GM19324 (cell line): ENCODE results near the gene CAPS.

ENCODE experiments used
- ATAC-seq: cut with Tn5 transposase; IDR thresholded peaks from one replicate; pipeline ENCODE4 v1.9.1; 2021; ENCODE audit warnings: mild to moderate bottlenecking, moderate library complexity; ENCODE audit not compliant: unreplicated experiment, low FRiP score

Gene CAPS

GRCh38 chr19:5891938-5892771 lies 21.9 kb upstream of the CAPS start:
- ATAC-seq = no peak

GRCh38 chr19:5892772-5893275 lies 21.2 kb upstream of the CAPS start:
- ATAC-seq = no peak

GRCh38 chr19:5893296-5893903 lies 20.7 kb upstream of the CAPS start:
- ATAC-seq = no peak

- no peak for ATAC-seq
Measured at GRCh38 chr19:5893907-5894703, 19.9 kb upstream of the CAPS start.

- ATAC-seq = no peak
Measured at GRCh38 chr19:5894704-5895349, 19.2 kb upstream of the CAPS start.

- ATAC-seq = no peak
Measured at GRCh38 chr19:5895409-5895808, 18.6 kb upstream of the CAPS start.

GRCh38 chr19:5895890-5896289 lies 18.2 kb upstream of the CAPS start:
- no peak for ATAC-seq

GRCh38 chr19:5896365-5897076 lies 17.5 kb upstream of the CAPS start:
- no peak for ATAC-seq

- ATAC-seq = no peak
Measured at GRCh38 chr19:5897189-5897969, 16.7 kb upstream of the CAPS start.

- no peak for ATAC-seq
Measured at GRCh38 chr19:5899728-5900526, 14.1 kb upstream of the CAPS start.

- no peak for ATAC-seq
Measured at GRCh38 chr19:5900976-5901375, 13.1 kb upstream of the CAPS start.

- no peak for ATAC-seq
Measured at GRCh38 chr19:5903056-5903623, 10.9 kb upstream of the CAPS start.

- peak; percentile 26 for ATAC-seq
Measured at GRCh38 chr19:5903624-5904351, 10.3 kb upstream of the CAPS start, which contains the start of gene NDUFA11. NDUFA11 (minus strand) TSS chr19:5903790; CDS start chr19:5903708, 82 bp downstream.

GRCh38 chr19:5904352-5905113 lies 9.5 kb upstream of the CAPS start, which contains the start of gene VMAC:
VMAC (plus strand) TSS chr19:5904872; CDS start chr19:5904891, 19 bp downstream.
- ATAC-seq = peak; percentile 86

- no peak for ATAC-seq
Measured at GRCh38 chr19:5905114-5905778, 8.8 kb upstream of the CAPS start.

GRCh38 chr19:5907241-5907640 lies 6.8 kb upstream of the CAPS start:
- ATAC-seq = no peak
